Bronchial epithelial cell (primary cell): ENCODE results near the gene CDC42EP3. TPM values are rescaled to one million over a fixed set of nuclear protein-coding genes. Genes with fewer than 3 reads are reported as not detected.

Experiments
- DNase-seq: peaks from one replicate; pipeline ENCODE4 v3.0.0-alpha.2; 2010; ENCODE audit warnings: low read depth
- FAIRE-seq: peaks from 2 replicates; lab custom pipeline; 2011; peaks lifted over from hg19 to GRCh38; lab: Jason Lieb, UNC
- H3K27me3 ChIP-seq: 2 replicates; pipeline ENCODE4 v1.5.1; 2011; ENCODE audit warnings: low read length; ENCODE audit not compliant: control insufficient read depth, insufficient read depth
- H3K36me3 ChIP-seq: 2 replicates; pipeline ENCODE4 v1.5.1; 2011; ENCODE audit warnings: low read length; ENCODE audit not compliant: control insufficient read depth, insufficient read depth
- H3K4me3 ChIP-seq: 2 replicates; pipeline ENCODE4 v1.5.1; 2011; ENCODE audit warnings: mild to moderate bottlenecking, low read depth, low read length, control low read depth
- total RNA-seq: library from RNA; depleted of rRNA; stranded (reverse); fragments of >200 nt; gene quantifications from 2 replicates; pipeline ENCODE4 v1.2.1, GENCODE V29; 2014
- TF ChIP-seq, protein P1 (sequence below): IDR thresholded peaks from 2 replicates; pipeline ENCODE4 v1.5.1; 2011; ENCODE audit warnings: mild to moderate bottlenecking, moderate library complexity, low read length, control low read depth, inconsistent platforms; ENCODE audit not compliant: insufficient read depth, severe bottlenecking

CDC42EP3 gene
- total RNA-seq, 1 donor from 2014 or later, result 10.5 TPM

DNA sequence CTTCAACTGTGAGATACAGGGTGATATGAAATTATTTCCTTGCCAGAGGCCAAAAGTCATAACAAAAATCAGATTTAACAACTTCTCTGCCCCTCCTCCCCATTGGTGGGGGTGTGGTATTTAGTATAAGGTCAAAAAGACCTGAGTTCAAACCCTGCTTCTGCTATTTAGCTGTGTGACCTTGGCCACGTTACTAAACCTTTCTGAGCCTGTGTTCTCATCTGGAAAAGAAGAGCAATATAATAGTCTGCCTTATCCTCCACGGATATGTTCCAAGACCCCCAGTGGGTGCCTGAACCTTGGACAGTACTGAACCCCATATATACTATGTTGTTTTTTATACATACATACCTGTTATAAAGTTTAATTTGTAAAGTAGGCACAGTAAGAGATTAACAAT, 3.7 kb downstream of the CDC42EP3 start:
- no peaks in the 10 kb centered on the region for H3K27me3 ChIP-seq
- peaks cover 12% of the 10 kb centered on the region for H3K36me3 ChIP-seq
- no peak overlapping the region for H3K4me3 ChIP-seq
- TF ChIP-seq, protein P1, sequence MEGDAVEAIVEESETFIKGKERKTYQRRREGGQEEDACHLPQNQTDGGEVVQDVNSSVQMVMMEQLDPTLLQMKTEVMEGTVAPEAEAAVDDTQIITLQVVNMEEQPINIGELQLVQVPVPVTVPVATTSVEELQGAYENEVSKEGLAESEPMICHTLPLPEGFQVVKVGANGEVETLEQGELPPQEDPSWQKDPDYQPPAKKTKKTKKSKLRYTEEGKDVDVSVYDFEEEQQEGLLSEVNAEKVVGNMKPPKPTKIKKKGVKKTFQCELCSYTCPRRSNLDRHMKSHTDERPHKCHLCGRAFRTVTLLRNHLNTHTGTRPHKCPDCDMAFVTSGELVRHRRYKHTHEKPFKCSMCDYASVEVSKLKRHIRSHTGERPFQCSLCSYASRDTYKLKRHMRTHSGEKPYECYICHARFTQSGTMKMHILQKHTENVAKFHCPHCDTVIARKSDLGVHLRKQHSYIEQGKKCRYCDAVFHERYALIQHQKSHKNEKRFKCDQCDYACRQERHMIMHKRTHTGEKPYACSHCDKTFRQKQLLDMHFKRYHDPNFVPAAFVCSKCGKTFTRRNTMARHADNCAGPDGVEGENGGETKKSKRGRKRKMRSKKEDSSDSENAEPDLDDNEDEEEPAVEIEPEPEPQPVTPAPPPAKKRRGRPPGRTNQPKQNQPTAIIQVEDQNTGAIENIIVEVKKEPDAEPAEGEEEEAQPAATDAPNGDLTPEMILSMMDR, result no peak
- FAIRE-seq (no peak), DNase-seq (no peak)

DNA sequence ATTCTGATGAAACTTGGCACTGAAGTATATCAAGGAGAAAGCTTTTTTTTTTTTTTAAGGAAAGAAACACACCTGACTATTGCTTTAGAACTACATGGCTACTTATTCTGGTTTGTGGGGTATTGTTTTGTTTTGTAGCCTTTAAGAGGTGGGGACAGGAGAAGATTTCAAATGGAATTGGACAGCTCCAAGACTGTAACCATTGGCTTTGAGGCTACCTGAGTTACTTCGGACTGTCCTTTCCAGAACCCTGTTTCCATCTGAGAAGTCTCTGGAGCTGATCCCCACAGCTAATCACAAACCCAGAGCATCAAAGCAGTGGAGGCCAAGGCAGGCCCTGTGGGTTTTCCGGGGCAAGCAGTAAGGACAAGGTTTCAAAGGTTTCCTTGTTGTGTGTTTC, 4.7 kb downstream of the CDC42EP3 start:
- DNase-seq, result no peak
- Histone ChIP-seq H3K27me3 (no peaks in the 10 kb centered on the region), H3K36me3 (peaks cover 12% of the 10 kb centered on the region), H3K4me3 (no peak overlapping the region)
- FAIRE-seq, result no peak
- TF ChIP-seq, protein P1, result no peak

DNA sequence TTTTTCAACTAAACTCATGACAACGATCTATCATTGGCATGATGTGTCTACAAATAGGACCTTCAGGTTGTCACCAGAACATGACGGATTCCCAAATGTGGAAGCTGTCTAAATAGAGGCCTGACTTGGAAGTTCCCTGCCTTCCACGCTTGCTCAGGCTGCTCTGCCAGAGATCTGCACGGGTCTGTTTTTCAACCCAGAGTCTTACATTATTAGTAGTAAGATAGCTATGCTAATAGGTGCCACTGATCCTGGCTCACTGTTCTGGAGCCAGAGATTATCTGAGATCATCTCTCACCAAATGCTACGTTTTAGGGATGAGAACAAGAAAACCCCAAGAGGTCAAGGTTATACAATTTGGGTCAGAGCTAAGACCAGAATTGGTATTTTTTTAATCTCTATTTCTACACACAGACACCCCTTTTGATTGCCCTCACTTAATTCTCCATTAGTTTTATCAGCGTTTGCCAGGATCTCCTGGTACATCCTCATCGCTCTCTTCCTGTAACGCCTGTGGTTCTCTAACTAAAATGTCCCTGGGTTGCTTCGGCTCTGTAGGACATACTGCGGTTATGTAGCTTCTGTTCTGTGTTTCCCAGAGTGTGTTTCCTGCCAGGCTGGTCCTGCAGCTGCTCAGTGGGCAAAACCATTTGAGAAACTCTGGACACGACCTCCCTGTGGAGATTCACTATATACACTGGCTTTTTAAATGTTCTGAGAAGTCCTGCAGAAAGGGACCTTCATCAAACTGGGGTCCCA, 5.7 kb downstream of the CDC42EP3 start:
- no peak overlapping the region for H3K4me3 ChIP-seq
- DNase-seq, result no peak
- no peaks in the 10 kb centered on the region for H3K27me3 ChIP-seq
- TF ChIP-seq, protein P1, result no peak
- H3K36me3 ChIP-seq, result peaks cover 12% of the 10 kb centered on the region
- FAIRE-seq, result no peak

DNA sequence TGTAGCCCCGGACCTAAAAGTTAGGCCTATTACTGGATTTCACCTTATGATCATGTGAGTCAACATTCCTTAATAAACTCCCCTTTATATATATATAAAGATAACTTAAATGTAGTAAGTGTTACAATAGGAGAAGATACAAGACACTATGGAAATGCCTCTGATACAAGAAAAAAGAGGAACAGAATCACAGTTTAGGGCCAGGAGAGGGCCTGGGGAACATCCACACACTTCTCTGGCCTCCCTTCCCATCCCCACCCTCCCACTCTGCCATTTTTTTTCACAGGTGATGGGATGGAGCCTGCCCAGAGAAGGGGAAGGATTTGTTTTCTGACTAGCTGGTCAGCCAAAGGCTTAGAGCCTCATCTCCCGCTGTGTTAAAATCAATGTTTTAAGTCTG, 6.4 kb downstream of the CDC42EP3 start:
- H3K27me3 ChIP-seq, result no peaks in the 10 kb centered on the region
- DNase-seq (no peak), FAIRE-seq (no peak)
- TF ChIP-seq, protein P1, result no peak
- H3K4me3 ChIP-seq, result no peak overlapping the region
- H3K36me3 ChIP-seq, result peaks cover 12% of the 10 kb centered on the region

- TF ChIP-seq, protein P1, result no peak
- H3K27me3 ChIP-seq, result no peaks in the 10 kb centered on the region
- H3K36me3 ChIP-seq, result peaks cover 12% of the 10 kb centered on the region
- DNase-seq, result no peak
- H3K4me3 ChIP-seq, result no peak overlapping the region
- FAIRE-seq, result no peak
Measured at GRCh38 chr2:37664231-37664643, 7.2 kb downstream of the CDC42EP3 start.
